Hepatocyte (in vitro differentiated cells): ENCODE results near the gene TRIM56.

Experiments used
- EZH2 ChIP-seq: fragments of 200-600 bp; sonication (generic); IDR thresholded peaks from 2 replicates; pipeline ENCODE4 v1.6.1; 2016; ENCODE audit warnings: antibody characterized with exemption, mild to moderate bottlenecking, borderline replicate concordance
- EZH2phosphoT487 ChIP-seq: fragments of 200-600 bp; sonication (generic); IDR thresholded peaks from one replicate; pipeline ENCODE4 v1.6.1; 2018; ENCODE audit warnings: antibody characterized with exemption, mild to moderate bottlenecking, low read depth, moderate library complexity; ENCODE audit not compliant: unreplicated experiment, severe bottlenecking
- TF ChIP-seq, protein P1 (sequence below): fragments of 200-600 bp; sonication (generic); IDR thresholded peaks from 2 replicates; pipeline ENCODE4 v1.5.1; 2016; ENCODE audit warnings: antibody characterized with exemption, mild to moderate bottlenecking; ENCODE audit not compliant: poor library complexity

DNA sequence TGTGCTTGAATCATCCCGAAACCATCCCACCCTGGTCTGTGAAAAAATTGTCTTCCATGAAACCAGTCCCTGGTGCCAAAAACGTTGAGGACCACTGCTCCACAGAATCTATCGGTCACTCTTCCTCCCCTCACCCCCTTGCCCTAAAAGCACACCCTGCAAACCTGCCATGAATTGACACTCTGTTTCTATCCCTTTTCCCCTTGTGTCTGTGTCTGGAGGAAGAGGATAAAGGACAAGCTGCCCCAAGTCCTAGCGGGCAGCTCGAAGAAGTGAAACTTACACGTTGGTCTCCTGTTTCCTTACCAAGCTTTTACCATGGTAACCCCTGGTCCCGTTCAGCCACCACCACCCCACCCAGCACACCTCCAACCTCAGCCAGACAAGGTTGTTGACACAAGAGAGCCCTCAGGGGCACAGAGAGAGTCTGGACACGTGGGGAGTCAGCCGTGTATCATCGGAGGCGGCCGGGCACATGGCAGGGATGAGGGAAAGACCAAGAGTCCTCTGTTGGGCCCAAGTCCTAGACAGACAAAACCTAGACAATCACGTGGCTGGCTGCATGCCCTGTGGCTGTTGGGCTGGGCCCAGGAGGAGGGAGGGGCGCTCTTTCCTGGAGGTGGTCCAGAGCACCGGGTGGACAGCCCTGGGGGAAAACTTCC is 40.8 kb downstream of the TRIM56 start:
- TF ChIP-seq EZH2 (no peak), EZH2phosphoT487 (no peak)
- TF ChIP-seq, protein P1, sequence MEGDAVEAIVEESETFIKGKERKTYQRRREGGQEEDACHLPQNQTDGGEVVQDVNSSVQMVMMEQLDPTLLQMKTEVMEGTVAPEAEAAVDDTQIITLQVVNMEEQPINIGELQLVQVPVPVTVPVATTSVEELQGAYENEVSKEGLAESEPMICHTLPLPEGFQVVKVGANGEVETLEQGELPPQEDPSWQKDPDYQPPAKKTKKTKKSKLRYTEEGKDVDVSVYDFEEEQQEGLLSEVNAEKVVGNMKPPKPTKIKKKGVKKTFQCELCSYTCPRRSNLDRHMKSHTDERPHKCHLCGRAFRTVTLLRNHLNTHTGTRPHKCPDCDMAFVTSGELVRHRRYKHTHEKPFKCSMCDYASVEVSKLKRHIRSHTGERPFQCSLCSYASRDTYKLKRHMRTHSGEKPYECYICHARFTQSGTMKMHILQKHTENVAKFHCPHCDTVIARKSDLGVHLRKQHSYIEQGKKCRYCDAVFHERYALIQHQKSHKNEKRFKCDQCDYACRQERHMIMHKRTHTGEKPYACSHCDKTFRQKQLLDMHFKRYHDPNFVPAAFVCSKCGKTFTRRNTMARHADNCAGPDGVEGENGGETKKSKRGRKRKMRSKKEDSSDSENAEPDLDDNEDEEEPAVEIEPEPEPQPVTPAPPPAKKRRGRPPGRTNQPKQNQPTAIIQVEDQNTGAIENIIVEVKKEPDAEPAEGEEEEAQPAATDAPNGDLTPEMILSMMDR, result no peak
